Activated T-cell treated with anti-CD3 and anti-CD28 coated beads for 48 hours (primary cell): ENCODE measurements around the gene PSMB10.
A peak's percentile ranks its signal among the peaks of the same experiment; 100 is the strongest.
"Not testable (repeated sequence)": the region's sequence is repeated elsewhere in the genome, so short reads cannot be mapped to it uniquely, and the experiment has no call there.

Source experiments
- DNase-seq: peaks from one replicate; pipeline ENCODE4 v3.0.0-alpha.2; 2020; ENCODE audit warnings: low read depth

Gene PSMB10

GRCh38 chr16:67924140-67924906 is 12.3 kb downstream of the PSMB10 start:
- no peak for DNase-seq

- no peak for DNase-seq
Observed at GRCh38 chr16:67923414-67924116, 13.1 kb downstream of the PSMB10 start.

- DNase-seq, result no peak
Observed at GRCh38 chr16:67922740-67923139, 13.9 kb downstream of the PSMB10 start.

GRCh38 chr16:67922221-67922620 is 14.4 kb downstream of the PSMB10 start:
- DNase-seq, result no peak

GRCh38 chr16:67919622-67920221 is 16.9 kb downstream of the PSMB10 start:
- DNase-seq, result no peak

- peak; percentile 34 for DNase-seq
Observed at GRCh38 chr16:67917852-67918236, 18.8 kb downstream of the PSMB10 start.

- DNase-seq, result no peak
Observed at GRCh38 chr16:67917140-67917851, 19.4 kb downstream of the PSMB10 start.

- no peak for DNase-seq
Observed at GRCh38 chr16:67915831-67916723, 20.6 kb downstream of the PSMB10 start.

GRCh38 chr16:67915496-67915769 is 21.2 kb downstream of the PSMB10 start:
- DNase-seq, result not testable (repeated sequence)

- DNase-seq, result no peak
Observed at GRCh38 chr16:67914758-67915495, 21.7 kb downstream of the PSMB10 start.

GRCh38 chr16:67910158-67910557 is 26.5 kb downstream of the PSMB10 start:
- DNase-seq, result no peak

GRCh38 chr16:67909056-67909742 is 27.5 kb downstream of the PSMB10 start:
- DNase-seq, result no peak

GRCh38 chr16:67907397-67908180 is 29.1 kb downstream of the PSMB10 start:
- no peak for DNase-seq

GRCh38 chr16:67902831-67903230 is 33.8 kb downstream of the PSMB10 start:
- no peak for DNase-seq

- no peak for DNase-seq
Observed at GRCh38 chr16:67901734-67902133, 34.9 kb downstream of the PSMB10 start.

GRCh38 chr16:67897231-67897630 is 39.4 kb downstream of the PSMB10 start:
- no peak for DNase-seq

- DNase-seq, result no peak
Observed at GRCh38 chr16:67893743-67894399, 42.8 kb downstream of the PSMB10 start.

GRCh38 chr16:67892899-67893742 is 43.5 kb downstream of the PSMB10 start, which contains the start of gene PSKH1:
Gene PSKH1 (plus strand): TSS chr16:67893254. CDS start chr16:67908750, 15,496 bp downstream.
- DNase-seq, result peak; percentile 93
